A549 (cell line): Measurements from ENCODE around the gene ADO. TPM values are rescaled to one million over a fixed set of nuclear protein-coding genes. Genes with fewer than 3 reads are reported as not detected.

Experiments
- ATAC-seq, 2 experiments: fragments of 200-7000 bp in 1 of 2; fragments of >200 bp in 1 of 2; cut with Nextera tagmentation in 1 of 2; cut with Tn5 transposase in 1 of 2; 3 replicates each; pipeline versions ENCODE4 v1.8.0 to v1.9.1; 2018 to 2020; ENCODE audit warnings: mild to moderate bottlenecking in 1 of 2, moderate library complexity in 1 of 2
- CTCF ChIA-PET: fragments of 300-600 bp; sonication (Branson Sonifier 250); formaldehyde crosslinking; extraction: SDS; loops from one replicate; lab custom pipeline; 2021; ENCODE audit warnings: antibody characterized with exemption, inconsistent platforms; lab: Yijun Ruan, JAX
- POLR2A ChIA-PET: fragments of 350-600 bp; formaldehyde crosslinking; extraction: SDS; loops from one replicate; lab custom pipeline; 2021; ENCODE audit warnings: antibody characterized with exemption, inconsistent platforms; lab: Yijun Ruan, JAX
- DNase-seq, 2 experiments: peaks; one replicate each; pipeline versions ENCODE4 v3.0.0 to v3.0.0-alpha.2; 2011 to 2016; ENCODE audit warnings: low read depth in 1 of 2, low spot score in 1 of 2
- FAIRE-seq: peaks from 2 replicates; lab custom pipeline; 2011; peaks lifted over from hg19 to GRCh38; lab: Jason Lieb, UNC
- H3K27ac ChIP-seq, 2 experiments: fragments of >200 bp; sonication (Bioruptor Twin); formaldehyde crosslinking; 3 replicates each; pipeline ENCODE4 v1.5.1; 2016 to 2017
- H3K4me1 ChIP-seq: fragments of >200 bp; sonication (Bioruptor Twin); formaldehyde crosslinking; 3 replicates; pipeline ENCODE4 v1.6.1; 2016
- H3K4me2 ChIP-seq: fragments of >200 bp; sonication (Bioruptor Twin); formaldehyde crosslinking; 3 replicates; pipeline ENCODE4 v1.6.1; 2016
- H3K4me3 ChIP-seq: fragments of >200 bp; sonication (Bioruptor Twin); formaldehyde crosslinking; 3 replicates; pipeline ENCODE4 v1.5.1; 2016
- H3K9me3 ChIP-seq: fragments of >200 bp; sonication (Bioruptor Twin); formaldehyde crosslinking; 3 replicates; pipeline ENCODE4 v1.6.1; 2016
- BCL3 ChIP-seq: fragments of >200 bp; sonication (Bioruptor Twin); formaldehyde crosslinking; IDR thresholded peaks from 3 replicates; pipeline ENCODE4 v1.6.1; 2016
- BHLHE40 ChIP-seq: IDR thresholded peaks from 2 replicates; pipeline ENCODE4 v1.6.1; 2012; ENCODE audit warnings: low read depth, low read length, inconsistent platforms
- CEBPB ChIP-seq, 2 experiments: fragments of >200 bp in 1 of 2; sonication (Bioruptor Twin) in 1 of 2; formaldehyde crosslinking in 1 of 2; IDR thresholded peaks; 2 replicates each; pipeline ENCODE4 v1.6.1; 2012 to 2016
- FOSB ChIP-seq: fragments of 250-450 bp; sonication (Bioruptor Pico); IDR thresholded peaks from 2 replicates; pipeline ENCODE4 v1.5.0; 2020; ENCODE audit warnings: mild to moderate bottlenecking, moderate library complexity
- FOXS1 ChIP-seq: fragments of 250-450 bp; sonication (Bioruptor Pico); IDR thresholded peaks from 2 replicates; pipeline ENCODE4 v1.5.0; 2020; ENCODE audit warnings: mild to moderate bottlenecking, moderate library complexity
- MAFK ChIP-seq: fragments of 450-650 bp; IDR thresholded peaks from 2 replicates; pipeline ENCODE4 v1.6.1; 2014; ENCODE audit not compliant: partially characterized antibody
- PHF8 ChIP-seq: fragments of 200-600 bp; sonication (generic); IDR thresholded peaks from 2 replicates; pipeline ENCODE4 v1.6.1; 2016; ENCODE audit warnings: low read depth, mild to moderate bottlenecking, antibody characterized with exemption, moderate library complexity, borderline replicate concordance
- RAD21 ChIP-seq, 2 experiments: fragments of >200 bp in 1 of 2; sonication (Bioruptor Twin) in 1 of 2; formaldehyde crosslinking in 1 of 2; IDR thresholded peaks in 1 of 2; conservative IDR thresholded peaks in 1 of 2; 2 replicates in 1 of 2; 3 replicates in 1 of 2; pipeline ENCODE4 v1.6.1; 2012 to 2018; ENCODE audit warnings: inconsistent platforms in 1 of 2
- RFX5 ChIP-seq: fragments of 450-650 bp; IDR thresholded peaks from 2 replicates; pipeline ENCODE4 v1.7.1; 2014; ENCODE audit warnings: antibody characterized with exemption, mild to moderate bottlenecking, moderate library complexity
- RNF2 ChIP-seq: fragments of 200-600 bp; sonication (generic); IDR thresholded peaks from 2 replicates; pipeline ENCODE4 v1.6.1; 2016; ENCODE audit warnings: low read depth, mild to moderate bottlenecking, antibody characterized with exemption, moderate library complexity, borderline replicate concordance
- SMC3 ChIP-seq: fragments of >200 bp; sonication (Bioruptor Twin); formaldehyde crosslinking; IDR thresholded peaks from 3 replicates; pipeline ENCODE4 v1.6.1; 2018; ENCODE audit warnings: inconsistent platforms
- TP53 ChIP-seq: fragments of 250-450 bp; sonication (Bioruptor Pico); IDR thresholded peaks from 2 replicates; pipeline ENCODE4 v1.5.0; 2021; ENCODE audit warnings: mild to moderate bottlenecking, moderate library complexity
- ZSCAN20 ChIP-seq: fragments of 250-450 bp; sonication (Bioruptor Pico); IDR thresholded peaks from 2 replicates; pipeline ENCODE4 v1.8.0; 2022; ENCODE audit warnings: mild to moderate bottlenecking, moderate library complexity
- WGBS: methylation state at CpG from one replicate; pipeline ENCODE4 v1.1.6; 2017; ENCODE audit errors: missing lambda C conversion rate; 5-methylcytosine and 5-hydroxymethylcytosine counted together
- polyA plus RNA-seq, 4 experiments: library from polyadenylated mRNA; depleted of rRNA in 3 of 4; stranded (reverse); fragments of >200 nt; fragmentation: RNase III in 1 of 4; extraction: RNeasy Plus Mini Kit Qiagen cat#74134 plus additional on column Dnase treatment in 1 of 4; gene quantifications; 2 replicates in 3 of 4; 3 replicates in 1 of 4; pipeline ENCODE4 v1.2.3, GENCODE V29; 2011 to 2017
- TF ChIP-seq, protein P1 (sequence below): fragments of 200-600 bp; sonication (generic); IDR thresholded peaks from 2 replicates; pipeline ENCODE4 v1.6.1; 2016; ENCODE audit warnings: antibody characterized with exemption, mild to moderate bottlenecking, moderate library complexity
- TF ChIP-seq, protein P2 (sequence below): fragments of 250-450 bp; sonication (Bioruptor Pico); IDR thresholded peaks from 2 replicates; pipeline ENCODE4 v1.5.0; 2021; ENCODE audit warnings: mild to moderate bottlenecking, moderate library complexity, borderline replicate concordance

The ADO gene
- polyA plus RNA-seq, 2 of the 4 experiments (the other 2 are of a cell fraction), result 18.8 to 23.2 TPM

- Histone ChIP-seq H3K4me1 (peaks cover 25% of the 10 kb centered on the region), H3K4me2 (peak overlapping the region; percentile 86), H3K4me3 (peak overlapping the region; percentile 94), H3K27ac (peak overlapping the region; percentile 97 to 100), H3K9me3 (no peaks in the 10 kb centered on the region)
- WGBS, result 3% methylated on average over 19 of the region's 77 CpGs
- DNase-seq (peak; percentile 29 to 33), ATAC-seq (peak; percentile 54 to 65), FAIRE-seq (no peak)
- TF ChIP-seq MAFK, result no peak
- no peak for TF ChIP-seq BHLHE40
- TF ChIP-seq PHF8, result peak; percentile 4; the same call in 1 of the 2 replicates
- no peak for TF ChIP-seq TP53 (CRISPR knock-in tag)
- TF ChIP-seq SMC3, result no peak
- no peak for TF ChIP-seq BCL3
- TF ChIP-seq FOSB (CRISPR knock-in tag), result no peak
- TF ChIP-seq, protein P1, sequence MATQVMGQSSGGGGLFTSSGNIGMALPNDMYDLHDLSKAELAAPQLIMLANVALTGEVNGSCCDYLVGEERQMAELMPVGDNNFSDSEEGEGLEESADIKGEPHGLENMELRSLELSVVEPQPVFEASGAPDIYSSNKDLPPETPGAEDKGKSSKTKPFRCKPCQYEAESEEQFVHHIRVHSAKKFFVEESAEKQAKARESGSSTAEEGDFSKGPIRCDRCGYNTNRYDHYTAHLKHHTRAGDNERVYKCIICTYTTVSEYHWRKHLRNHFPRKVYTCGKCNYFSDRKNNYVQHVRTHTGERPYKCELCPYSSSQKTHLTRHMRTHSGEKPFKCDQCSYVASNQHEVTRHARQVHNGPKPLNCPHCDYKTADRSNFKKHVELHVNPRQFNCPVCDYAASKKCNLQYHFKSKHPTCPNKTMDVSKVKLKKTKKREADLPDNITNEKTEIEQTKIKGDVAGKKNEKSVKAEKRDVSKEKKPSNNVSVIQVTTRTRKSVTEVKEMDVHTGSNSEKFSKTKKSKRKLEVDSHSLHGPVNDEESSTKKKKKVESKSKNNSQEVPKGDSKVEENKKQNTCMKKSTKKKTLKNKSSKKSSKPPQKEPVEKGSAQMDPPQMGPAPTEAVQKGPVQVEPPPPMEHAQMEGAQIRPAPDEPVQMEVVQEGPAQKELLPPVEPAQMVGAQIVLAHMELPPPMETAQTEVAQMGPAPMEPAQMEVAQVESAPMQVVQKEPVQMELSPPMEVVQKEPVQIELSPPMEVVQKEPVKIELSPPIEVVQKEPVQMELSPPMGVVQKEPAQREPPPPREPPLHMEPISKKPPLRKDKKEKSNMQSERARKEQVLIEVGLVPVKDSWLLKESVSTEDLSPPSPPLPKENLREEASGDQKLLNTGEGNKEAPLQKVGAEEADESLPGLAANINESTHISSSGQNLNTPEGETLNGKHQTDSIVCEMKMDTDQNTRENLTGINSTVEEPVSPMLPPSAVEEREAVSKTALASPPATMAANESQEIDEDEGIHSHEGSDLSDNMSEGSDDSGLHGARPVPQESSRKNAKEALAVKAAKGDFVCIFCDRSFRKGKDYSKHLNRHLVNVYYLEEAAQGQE, result 0 out of 2 replicates have a peak, but pooled peaks have one; percentile 22
- TF ChIP-seq FOXS1, result no peak
- TF ChIP-seq RNF2, result peak; percentile 81; the same call in 1 of the 2 replicates
- ChIA-PET CTCF (interaction anchor here (0.9 to 1.5 kb wide), 4 partner anchors 12 to 914 kb away, joined by 3 read pairs; no protein-coding TSS in a partner anchor), POLR2A (interaction anchor here (1.4 to 1.9 kb wide), 2 partner anchors 12 to 195 kb away, joined by 4 to 14 read pairs; partner anchors contain the start of gene EGR2)
Observed at GRCh38 chr10:62805231-62806099, 945 bp downstream of the ADO start.

GRCh38 chr10:62806251-62806650 is 1.7 kb downstream of the ADO start:
- POLR2A ChIA-PET, result no interaction called here
- WGBS, result 18% methylated on average over 1 of the region's 1 CpG
- Histone ChIP-seq H3K9me3 (no peaks in the 10 kb centered on the region), H3K4me2 (peak overlapping the region; percentile 86), H3K27ac (peak overlapping the region; percentile 97 to 100; a peak in 3 of 6 replicates), H3K4me1 (peaks cover 25% of the 10 kb centered on the region), H3K4me3 (peak overlapping the region; percentile 94)
- no peak for FAIRE-seq
- no peak for ATAC-seq
- CTCF ChIA-PET, result interaction anchor here (0.9 to 1.5 kb wide), 6 partner anchors 12 to 914 kb away, joined by 3 to 4 read pairs (median 3); no protein-coding TSS in a partner anchor
- TF ChIP-seq FOXS1 (no peak), RAD21 (conservative IDR thresholded peaks at IDR 0.05 in 1 of 2, IDR thresholded peaks at IDR 0.05 in 1 of 2) (no peak), ZSCAN20 (no peak), CEBPB (IDR thresholded peaks at IDR 0.05) (no peak), BHLHE40 (no peak), RFX5 (no peak)
- TF ChIP-seq, protein P2, sequence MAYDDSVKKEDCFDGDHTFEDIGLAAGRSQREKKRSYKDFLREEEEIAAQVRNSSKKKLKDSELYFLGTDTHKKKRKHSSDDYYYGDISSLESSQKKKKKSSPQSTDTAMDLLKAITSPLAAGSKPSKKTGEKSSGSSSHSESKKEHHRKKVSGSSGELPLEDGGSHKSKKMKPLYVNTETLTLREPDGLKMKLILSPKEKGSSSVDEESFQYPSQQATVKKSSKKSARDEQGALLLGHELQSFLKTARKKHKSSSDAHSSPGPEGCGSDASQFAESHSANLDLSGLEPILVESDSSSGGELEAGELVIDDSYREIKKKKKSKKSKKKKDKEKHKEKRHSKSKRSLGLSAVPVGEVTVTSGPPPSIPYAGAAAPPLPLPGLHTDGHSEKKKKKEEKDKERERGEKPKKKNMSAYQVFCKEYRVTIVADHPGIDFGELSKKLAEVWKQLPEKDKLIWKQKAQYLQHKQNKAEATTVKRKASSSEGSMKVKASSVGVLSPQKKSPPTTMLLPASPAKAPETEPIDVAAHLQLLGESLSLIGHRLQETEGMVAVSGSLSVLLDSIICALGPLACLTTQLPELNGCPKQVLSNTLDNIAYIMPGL, result no peak
- DNase-seq, result no peak
